Gastroesophageal sphincter (tissue), 3 donors: ENCODE data around the gene LYVE1.

Experiments used
- CTCF ChIP-seq, 4 experiments: fragments of 200-600 bp in 2 of 4; fragments of 450-650 bp in 2 of 4; sonication (generic) in 1 of 4; IDR thresholded peaks; one replicate each; pipeline ENCODE4 v1.5.1; 2017 to 2019; ENCODE audit warnings: antibody characterized with exemption in 4 of 4, mild to moderate bottlenecking in 2 of 4, moderate library complexity in 2 of 4
- POLR2A ChIP-seq, 2 donors: fragments of 450-650 bp; IDR thresholded peaks; one replicate each; pipeline ENCODE4 v1.6.1; 2017; ENCODE audit warnings: antibody characterized with exemption in 2 of 2, mild to moderate bottlenecking in 2 of 2, moderate library complexity in 1 of 2
- POLR2AphosphoS5 ChIP-seq: sonication (generic); formaldehyde crosslinking; IDR thresholded peaks from one replicate; pipeline ENCODE4 v1.6.1; 2017; ENCODE audit warnings: antibody characterized with exemption

- TF ChIP-seq CTCF (IDR thresholded peaks at IDR 0.05) (no peak), POLR2A (IDR thresholded peaks at IDR 0.05) (no peak), POLR2AphosphoS5 (no peak)
Measured at GRCh38 chr11:10609636-10610035, 41.2 kb upstream of the LYVE1 start.
